Stimulated activated CD8-positive, alpha-beta memory T cell treated with anti-CD3 and anti-CD28 coated beads, Interleukin-12 subunit alpha, Interleukin-12 subunit beta, amount 100 ng/mL, for 1 hour (primary cell): ENCODE data around the gene TAMM41.
A peak's percentile ranks its signal among the peaks of the same experiment; 100 is the strongest.
"Not testable (repeated sequence)": the region's sequence is repeated elsewhere in the genome, so short reads cannot be mapped to it uniquely, and the experiment has no call there.

Source experiments
- DNase-seq: peaks from one replicate; pipeline ENCODE4 v3.0.0-alpha.2; 2020; ENCODE audit warnings: low read depth

TAMM41 gene

DNA sequence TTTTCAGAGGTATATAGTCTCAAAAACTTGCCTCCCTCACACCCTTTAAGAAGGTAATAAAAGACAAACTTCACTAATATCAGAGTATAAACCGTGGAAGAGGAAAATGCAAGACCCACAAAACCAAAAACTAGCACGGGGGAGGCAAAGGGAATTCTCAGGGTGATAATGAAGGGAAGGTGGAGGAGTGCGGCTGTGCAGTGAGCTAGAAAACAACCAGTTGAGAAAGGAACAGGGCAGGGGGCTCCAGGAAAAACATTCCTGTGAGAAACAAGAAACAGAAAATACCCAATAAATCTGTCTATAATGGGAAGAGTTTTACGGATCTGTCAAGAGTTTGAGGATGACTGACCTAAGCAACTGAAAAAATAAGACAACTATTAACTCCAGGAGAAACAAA lies 31.6 kb downstream of the TAMM41 start:
- DNase-seq: no peak

DNA sequence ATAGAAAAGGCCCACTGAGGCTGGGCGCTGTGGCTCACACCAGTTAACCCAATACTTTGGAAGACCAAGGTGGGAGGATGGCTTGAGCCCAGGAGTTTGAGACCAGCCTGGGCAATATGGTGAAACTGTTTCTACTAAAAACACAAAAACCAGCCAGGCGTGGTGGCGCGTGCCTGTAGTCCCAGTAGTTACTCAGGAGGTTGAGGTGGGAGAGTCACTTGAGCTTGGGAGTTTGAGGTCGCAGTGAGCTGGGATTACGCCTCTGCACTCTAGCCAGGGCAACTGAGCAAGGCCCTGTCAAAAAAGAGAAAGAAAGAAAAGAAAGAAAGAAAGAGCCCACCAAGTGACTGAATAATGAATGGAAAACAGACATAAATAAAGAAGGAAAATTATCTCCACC lies 32.0 kb downstream of the TAMM41 start:
- no peak for DNase-seq

DNA sequence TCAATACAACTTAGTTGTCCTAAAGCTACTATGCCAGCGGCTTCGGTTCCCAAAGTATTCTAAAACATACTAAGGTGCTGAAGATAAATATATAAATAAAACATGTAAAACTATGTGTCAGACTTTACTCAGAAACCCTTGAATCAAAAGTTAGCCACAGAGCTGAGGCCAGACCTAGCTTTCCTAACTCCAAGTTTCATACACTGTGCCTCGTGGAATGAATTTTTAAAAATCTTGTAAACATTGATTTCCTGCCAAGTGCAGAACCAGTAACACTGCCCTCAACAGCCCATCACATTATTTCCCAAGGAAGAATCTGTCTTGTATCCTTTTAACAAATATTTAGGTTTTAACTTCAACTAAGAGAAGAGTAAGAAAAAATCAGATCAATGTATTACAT lies 36.4 kb downstream of the TAMM41 start:
- no peak for DNase-seq

DNA sequence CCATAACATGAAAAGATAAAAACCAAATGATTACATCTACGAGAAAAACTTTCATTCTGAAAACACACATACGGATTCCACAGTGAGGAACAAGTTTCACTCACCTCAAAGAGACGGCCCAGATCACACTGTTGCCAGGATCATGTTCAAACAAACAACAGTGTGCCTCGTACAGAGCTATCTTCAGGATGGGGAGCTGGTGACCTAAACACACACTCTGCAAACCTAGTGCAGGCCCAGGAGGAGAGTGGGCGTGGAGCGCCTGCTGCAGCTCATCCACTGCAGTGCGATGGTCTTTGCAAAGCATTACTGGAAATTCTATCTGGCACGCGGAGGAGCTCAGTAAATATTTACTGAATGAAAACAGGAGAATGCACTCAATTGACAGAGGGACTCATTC lies 38.5 kb downstream of the TAMM41 start:
- no peak for DNase-seq

DNA sequence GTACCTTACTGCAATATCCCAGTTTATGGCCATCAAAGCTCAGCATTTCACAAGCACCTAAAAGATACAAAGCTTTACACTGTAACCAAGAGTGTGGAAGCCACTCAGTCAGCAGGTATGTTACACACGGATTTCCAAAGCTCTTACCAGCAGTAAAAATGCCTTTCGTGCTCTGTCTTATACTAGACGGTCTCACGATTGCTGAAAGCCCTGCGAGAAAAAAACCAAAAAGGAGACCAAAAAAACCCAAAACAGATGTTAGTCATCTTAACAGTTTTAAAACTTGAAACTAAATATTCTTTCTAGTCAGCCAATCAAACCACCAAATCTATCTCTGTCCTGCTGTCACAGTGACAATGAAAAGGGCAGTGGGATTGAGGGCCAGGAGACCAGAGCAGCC lies 39.0 kb downstream of the TAMM41 start:
- no peak for DNase-seq

DNA sequence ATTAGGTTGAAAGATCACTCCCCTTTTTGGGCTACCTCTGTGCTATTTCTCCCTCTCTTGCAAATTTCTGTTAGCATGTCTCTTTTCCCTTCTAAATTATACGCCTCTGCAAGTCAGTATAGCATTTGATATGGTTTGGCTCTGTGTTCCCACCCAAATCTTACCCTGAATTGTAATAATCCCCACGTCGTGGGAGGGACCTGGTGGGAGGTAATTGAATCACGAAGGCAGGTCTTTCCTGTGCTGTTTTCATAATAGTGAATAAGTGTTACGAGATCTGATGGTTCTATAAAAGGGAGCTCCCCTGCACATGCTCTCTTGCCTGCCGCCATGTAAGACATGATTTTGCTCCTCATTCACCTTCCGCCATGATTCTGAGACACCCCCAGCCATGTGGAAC lies 41.0 kb downstream of the TAMM41 start:
- DNase-seq: no peak

DNA sequence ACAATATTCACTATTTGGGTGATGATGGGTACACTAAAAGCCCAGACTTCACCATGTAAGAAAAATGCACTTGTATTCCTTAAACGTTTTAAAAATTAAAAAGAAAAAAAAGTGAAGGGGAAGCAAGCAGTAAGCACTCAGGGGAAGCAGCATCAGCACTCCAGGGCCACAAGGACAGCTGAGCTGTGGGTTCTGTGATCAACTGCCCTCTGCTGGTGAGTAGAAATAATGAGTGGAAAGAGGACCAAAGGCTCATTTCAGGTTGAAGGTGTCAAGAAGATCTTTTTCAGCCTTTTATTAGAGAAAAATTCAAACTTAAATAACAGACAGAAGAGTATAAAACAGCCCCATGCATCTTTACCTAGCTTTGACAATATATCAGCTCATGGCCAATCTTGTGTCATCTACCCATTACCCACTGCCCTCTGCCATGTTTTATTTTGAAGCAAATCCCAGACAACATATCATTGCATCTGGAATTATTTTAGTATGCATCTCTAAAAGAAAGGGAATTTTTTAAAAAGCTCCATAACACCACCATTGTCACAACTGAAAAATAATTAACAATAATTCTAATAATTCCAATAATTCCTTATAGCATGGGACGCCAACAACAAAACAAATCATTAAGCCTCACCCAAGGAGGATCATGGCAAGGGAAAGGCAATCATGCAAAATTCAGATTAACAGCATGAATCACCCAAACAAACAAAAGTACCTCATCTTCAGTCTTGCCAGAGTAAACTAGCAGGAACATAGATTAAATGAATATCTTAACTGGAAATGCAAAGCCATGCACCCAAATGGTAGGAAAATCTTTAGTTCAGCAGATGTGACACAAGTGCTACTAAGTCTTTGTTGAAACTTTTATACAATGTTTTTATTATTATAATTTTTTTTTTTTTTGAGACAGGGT lies 42.5 kb downstream of the TAMM41 start:
- DNase-seq: peak; percentile 9

DNA sequence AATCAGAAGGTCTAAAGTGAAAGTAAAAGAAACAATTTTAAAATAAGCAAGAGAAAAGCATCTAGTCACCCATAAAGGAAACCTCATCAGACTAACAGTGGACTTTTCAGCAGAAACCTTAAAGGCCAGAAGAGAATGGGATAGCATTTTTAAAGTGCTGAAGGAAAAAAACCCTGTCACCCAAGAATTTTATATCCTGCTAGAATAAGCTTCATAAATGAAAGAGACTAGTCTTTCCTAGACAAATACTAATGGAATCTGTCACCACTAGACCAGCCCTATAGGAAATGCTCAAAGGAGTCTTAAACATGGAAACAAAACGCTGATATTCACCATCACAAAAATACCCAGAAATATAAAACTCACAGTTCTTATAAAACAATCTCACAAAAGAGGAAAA lies 46.9 kb downstream of the TAMM41 start:
- no peak for DNase-seq

DNA sequence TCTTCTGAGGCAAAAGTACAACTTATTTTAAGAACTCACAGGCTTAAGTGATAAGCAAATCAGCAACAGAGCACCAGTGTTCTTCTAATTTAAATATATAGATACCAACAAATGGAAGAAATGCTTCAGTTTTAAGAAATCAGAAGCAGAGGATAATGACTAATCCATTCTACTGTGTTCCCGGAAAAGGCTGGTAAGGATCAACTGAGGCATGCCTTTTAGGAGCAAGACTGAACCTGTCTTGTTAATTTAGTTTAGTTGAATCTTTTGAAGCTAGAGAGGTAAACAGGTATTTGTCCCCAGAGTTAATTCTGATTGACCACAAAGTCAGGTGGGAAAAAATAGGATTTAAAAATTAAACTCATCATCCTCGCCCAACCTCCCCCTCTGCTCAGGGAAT lies 51.8 kb downstream of the TAMM41 start:
- no peak for DNase-seq

DNA sequence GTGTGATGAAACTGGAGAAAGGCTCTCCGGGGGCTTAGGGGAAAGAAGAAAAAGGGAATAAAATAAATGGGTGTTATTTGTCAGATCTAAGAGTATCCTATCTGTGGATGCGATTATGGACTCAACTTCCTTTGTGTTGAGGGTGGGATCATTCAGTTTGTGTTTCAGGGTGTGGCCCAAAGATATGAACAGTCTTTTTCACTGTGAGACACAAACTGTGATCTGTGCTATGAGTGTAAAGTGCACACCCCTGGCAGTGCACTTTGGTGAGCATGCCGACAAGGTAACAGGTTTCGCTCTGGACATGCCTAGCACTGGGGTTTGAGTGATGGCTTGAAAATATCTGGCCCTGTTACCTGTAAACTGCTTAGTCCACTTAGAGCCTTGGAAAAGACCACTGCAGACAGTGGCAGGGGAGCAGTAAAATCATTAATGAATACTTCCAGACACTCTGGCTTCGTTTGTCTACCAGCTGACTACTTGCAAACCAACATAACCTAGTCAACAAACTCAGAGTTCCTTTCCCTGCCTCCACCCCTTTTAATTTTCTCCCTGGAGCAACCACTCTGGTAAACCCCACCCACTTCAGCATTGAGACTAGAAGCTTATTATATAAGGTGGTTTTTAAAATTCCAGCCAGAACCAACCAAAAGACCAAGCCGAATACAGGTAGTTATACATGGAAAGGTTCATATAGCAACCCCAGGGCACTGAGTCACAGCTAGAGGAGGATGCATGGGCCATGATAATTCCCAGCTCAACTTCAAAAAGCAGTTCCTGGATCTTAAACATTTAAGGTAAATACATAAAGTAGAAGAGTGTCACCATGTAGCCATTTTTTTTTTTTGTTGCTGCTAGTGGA lies 55.1 kb downstream of the TAMM41 start:
- DNase-seq: no peak

DNA sequence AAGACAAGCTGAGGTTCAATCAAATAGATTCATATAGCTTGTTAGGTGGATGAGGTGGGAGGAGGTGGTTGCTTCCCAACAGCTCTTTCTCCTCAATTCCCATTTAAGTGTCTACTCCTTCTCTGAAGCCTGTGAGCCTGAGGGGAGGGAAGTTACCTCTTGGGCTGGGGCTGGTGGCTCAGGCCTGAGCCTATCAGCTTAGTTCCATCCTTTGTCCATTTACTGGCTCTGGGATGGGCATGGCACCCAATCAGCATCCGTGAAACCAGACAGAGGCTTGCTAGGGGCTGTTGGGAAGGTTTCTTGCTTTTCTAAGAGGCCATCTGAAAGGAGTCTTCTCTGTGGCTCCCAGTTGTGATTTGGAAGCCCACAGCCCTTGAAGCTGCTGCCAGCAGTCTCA lies 57.3 kb downstream of the TAMM41 start:
- no peak for DNase-seq

DNA sequence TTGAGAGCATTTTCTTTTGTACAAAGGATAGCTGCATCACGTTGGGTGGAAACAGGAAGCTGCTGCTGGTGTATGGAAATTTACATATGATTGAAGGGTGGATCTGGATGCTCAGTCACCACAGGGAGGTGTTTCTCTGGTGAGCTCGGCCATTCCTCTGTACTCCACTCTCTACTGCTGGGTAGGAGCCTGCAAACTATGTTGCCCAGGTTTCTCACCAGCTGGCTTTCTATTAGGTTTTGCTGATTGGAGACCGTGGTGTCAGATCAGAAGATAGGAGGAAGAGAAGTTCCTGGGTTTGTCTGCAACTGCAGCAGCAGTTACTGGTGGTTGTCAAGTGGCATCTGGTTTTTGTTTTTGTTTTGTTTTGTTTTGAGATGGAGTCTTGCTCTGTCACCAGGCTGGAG lies 61.7 kb downstream of the TAMM41 start:
- DNase-seq: no peak

DNA sequence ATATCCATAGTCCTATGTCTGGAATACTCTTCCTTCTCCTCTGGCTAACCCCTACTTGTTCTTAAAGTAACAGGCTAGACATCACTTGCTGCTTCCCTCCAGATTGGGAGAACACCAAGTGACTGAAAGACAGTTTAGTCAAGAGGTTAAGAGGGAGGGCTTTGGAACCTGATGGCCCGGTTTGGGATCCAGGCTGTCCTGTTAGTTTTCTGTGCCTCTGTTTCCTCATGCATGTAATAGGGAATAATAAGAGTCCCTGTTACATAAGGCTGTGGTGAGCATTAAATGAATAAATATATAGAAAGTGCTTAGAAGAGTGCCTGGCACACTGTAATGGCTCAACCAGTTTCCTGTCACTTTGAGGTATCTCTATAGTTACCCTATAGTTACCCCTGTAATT lies 66.3 kb downstream of the TAMM41 start:
- DNase-seq: no peak

DNA sequence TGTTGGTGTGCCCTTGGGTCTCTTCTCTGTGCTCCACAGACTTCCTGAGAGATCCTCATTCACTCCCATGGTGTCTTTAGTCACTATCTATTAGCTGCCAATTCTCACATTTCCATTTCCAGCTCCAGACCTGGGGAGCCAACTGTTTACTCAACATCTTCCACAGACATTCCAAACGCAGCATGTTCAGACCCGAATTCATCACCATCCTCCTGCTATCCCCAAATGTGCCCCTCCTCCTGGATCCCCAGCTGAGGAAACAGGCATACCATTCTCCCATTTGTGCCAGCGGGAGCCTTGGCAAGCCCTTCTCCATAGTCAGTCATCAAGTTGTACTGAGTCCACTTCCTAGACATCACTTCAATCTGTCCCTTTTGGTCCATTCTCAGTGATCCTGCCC lies 67.1 kb downstream of the TAMM41 start:
- DNase-seq: no peak

DNA sequence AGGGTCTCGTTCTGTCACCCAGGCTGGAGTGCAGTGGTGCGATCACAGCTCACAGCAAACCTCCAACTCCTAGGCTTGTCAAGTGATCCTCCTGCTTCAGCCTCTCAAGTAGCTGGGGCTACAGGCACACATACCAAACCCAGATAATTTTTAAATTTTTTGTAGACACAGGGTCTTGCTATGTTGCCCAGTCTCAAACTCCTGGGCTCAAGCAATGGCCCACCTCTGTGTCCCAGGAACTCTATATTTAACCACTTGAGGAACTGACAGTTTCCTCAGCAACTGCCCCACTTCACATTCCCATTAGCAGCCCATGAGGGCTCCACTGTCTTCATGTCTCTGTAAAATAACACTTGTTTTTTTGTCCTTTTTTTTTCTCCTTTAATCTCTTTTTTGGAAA lies 68.4 kb downstream of the TAMM41 start:
- DNase-seq: no peak

DNA sequence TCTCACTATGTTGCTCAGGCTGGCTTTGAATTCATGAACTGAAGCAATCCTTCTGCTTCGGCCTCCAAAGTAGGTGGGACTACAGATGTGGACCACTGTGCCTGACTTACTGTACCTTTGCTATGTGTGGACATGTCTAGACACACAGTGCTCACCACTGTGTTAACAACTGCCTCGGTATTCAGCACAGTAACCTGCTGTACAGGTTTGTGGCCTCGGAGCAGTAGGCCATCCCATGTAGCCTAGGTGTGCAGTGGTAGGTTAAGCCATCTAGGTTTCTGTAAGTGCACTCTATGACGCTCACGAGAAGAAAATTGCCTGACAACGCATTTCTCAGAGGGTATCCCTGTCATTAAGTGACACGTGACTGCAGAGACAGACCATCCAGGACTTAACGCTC lies 70.3 kb downstream of the TAMM41 start:
- DNase-seq: no peak

DNA sequence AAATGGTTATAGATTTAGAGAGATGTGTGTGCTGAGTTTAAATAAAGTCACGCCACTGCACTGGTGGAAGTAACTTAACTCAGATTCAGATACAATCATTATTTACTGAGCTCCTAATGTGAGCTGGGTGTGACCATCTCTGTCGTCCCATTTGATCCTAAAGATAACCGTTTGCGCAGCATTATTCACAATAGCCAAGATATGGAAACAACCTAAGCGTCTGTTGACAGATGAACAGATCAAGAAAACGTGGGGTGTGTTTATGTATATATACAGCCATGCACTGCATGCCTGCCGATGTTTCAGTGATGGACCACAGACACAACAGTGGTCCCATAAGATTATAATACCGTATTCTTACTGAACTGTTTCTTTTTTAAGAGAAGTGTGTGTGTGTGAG lies 71.2 kb downstream of the TAMM41 start:
- DNase-seq: no peak

DNA sequence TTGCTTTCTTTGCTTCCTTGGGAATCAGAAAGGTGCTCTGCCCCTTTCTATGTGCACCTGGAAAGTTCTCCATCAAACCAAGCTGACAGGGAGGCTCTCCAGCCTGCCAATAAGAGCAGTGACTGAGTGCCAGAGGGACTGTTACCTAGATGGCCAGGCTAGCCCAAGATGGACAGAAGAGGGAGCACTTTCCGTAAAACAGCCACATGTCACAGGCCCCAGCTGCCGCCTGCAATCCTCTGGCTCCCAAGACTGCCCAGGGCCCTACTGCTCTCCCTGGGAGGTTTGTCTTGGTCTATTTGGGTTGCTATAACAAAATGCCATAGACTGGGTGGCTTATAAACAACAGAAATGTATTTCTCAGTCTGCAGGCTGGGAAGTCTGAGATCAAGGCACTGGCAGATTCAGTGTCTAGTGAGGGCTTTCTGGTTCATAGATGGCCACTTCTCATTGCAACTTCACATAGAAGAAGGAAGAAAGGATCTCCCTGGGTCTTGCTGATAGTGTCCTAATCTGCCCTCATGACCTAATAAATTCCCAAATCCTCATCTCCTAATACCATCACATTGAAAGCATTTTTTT lies 72.3 kb downstream of the TAMM41 start:
- no peak for DNase-seq

DNA sequence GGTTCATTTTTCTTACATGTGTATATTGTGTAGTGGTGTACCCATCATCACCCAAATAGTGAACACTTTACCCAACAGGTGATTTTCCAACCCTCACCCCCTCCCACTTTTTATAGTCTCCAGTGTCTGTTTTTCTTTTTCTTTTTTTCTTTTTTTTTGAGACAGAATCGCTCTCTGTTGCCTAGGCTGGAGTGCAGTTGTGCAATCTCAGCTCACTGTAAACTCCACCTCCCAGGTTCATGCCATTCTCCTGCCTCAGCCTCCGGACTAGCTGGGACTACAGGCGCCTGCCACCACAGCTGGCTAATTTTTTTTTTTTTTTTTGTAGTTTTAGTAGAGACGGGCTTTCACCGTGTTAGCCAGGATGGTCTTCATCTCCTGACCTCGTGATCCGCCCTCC lies 74.8 kb downstream of the TAMM41 start:
- DNase-seq: not testable (repeated sequence)

DNA sequence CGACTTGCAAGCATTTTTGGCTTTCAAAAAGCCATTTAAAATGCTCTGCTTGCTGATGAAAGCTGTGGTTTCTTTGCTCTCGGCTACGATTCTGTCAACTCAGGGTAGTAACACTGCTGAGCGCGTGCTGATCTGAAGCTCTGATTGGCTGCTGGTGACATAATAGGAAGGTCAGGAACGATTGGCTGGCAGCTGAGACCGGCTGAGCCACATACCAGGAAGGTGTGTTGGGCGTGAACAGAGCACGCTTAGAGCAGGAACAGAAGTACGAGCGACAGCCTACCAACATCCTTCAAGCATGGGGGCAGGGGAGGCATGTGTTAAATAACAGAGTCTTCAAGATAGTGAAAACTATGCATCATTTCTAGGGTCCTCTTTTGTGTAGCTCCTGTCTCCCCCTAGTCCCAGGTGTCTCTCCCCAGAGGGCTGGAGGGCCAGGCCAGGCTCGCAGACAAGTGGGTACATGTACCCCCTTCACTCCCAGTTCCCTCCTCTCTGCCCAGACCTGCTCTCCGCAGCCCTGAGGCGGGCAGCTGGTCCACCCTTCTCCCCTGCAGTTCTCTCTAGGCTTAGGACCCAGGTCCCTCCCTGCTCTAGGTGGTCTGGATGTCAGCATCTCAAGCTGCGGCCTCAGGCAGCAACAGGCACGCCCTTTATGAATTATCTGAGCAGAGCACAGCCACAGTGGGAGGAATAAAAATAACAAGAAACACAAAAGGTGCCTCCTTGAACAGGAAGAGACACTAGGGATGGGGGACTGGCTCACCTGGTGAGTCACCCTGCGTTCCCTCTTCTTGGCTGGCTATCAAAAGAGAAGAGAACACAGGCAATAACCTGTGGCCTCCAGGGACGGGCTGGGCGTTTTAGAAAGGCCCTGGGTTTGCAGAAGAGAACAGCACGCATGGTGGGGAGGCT lies 76.0 kb downstream of the TAMM41 start:
- DNase-seq: peak; percentile 49

DNA sequence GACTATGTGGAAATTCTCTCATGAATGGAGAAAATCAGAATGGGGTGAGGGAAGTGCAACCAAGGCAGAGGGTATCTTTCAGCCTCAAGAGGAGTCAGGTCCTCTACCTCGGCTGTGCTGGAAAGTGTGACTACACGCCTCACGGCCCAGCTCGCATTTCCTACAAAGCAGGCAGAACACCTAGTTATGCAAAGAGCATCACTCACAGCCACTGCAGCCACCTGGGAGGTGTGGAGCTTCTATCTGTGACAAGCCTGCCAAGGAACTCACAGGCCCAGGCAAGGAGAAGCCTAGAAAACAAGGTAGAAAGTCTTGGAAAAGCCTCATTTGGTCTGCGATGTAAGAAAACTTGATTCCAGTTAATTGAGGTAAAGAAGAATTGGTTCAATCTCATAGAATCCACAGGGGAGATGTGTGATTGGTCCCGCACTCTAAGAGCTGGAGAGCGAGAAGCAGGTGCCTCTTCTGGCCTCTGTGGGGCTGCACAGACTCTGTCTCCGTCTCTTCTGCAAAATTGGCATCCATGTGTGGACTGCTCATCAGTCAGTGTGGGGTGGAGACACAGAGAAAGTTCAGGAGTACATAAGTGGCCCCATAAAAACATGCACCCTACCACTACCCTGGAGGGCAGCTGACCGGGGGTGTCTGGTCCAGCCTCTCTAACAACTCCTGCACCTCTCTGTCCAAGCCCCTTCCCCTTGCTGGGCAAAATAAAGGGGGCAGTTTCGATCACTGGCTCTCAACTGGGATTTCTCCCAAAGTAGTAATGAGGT lies 76.8 kb downstream of the TAMM41 start:
- DNase-seq: no peak
